ENCODE measurements around the gene ELK4.

ELK4 gene

GRCh38 chr1:205591522-205592351 is 40.1 kb downstream of the ELK4 start:
- H3K27ac ChIP-seq (ENCODE audit: low read depth, low read length): no peak overlapping the region
- peak overlapping the region; percentile 46 to 66 for H3K4me3 ChIP-seq (ENCODE audit: low read depth in 1 of 2, low read length in 2 of 2)
- peaks cover 5% of the 10 kb centered on the region for H3K4me1 ChIP-seq (ENCODE audit: insufficient read depth, low read length)
- no peaks in the 10 kb centered on the region for H3K27me3 ChIP-seq (ENCODE audit: control insufficient read depth in 1 of 2, insufficient read depth in 2 of 2, low read length in 2 of 2)
- no peaks in the 10 kb centered on the region for H3K9me3 ChIP-seq (ENCODE audit: low read length)
- no peak overlapping the region for H3K9ac ChIP-seq (ENCODE audit: low read length)
- no peaks in the 10 kb centered on the region for H3K36me3 ChIP-seq (ENCODE audit: insufficient read depth, low read length)

GRCh38 chr1:205590777-205591513 is 40.9 kb downstream of the ELK4 start:
- H3K36me3 ChIP-seq (ENCODE audit: insufficient read depth, low read length): no peaks in the 10 kb centered on the region
- no peak overlapping the region for H3K9ac ChIP-seq (ENCODE audit: low read length)
- no peaks in the 10 kb centered on the region for H3K9me3 ChIP-seq (ENCODE audit: low read length)
- no peaks in the 10 kb centered on the region for H3K27me3 ChIP-seq (ENCODE audit: control insufficient read depth in 1 of 2, insufficient read depth in 2 of 2, low read length in 2 of 2)
- peaks cover 5% of the 10 kb centered on the region for H3K4me1 ChIP-seq (ENCODE audit: insufficient read depth, low read length)
- no peak overlapping the region for H3K4me3 ChIP-seq (ENCODE audit: low read depth in 1 of 2, low read length in 2 of 2)
- no peak overlapping the region for H3K27ac ChIP-seq (ENCODE audit: low read depth, low read length)

DNA sequence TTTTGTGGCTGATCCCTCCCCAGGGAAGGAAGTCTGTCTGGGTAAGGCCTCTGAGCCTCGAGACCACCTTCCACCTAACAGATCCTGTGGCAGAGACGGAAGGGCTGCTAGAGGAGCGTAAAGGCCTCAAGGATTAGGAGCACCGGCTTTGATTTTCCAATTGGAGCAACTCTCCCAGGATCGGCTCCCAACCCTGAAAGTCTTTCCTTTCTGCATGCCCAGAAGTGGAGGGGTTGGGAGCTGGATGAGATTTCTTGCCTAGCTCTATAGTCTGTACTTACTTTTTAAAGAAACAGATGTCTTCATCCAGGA is 41.4 kb downstream of the ELK4 start:
- Histone ChIP-seq H3K4me1 (ENCODE audit: insufficient read depth, low read length) (peaks cover 5% of the 10 kb centered on the region), H3K27ac (ENCODE audit: low read depth, low read length) (no peak overlapping the region), H3K4me3 (ENCODE audit: low read depth in 1 of 2, low read length in 2 of 2) (no peak overlapping the region), H3K9me3 (ENCODE audit: low read length) (no peaks in the 10 kb centered on the region), H3K27me3 (ENCODE audit: control insufficient read depth in 1 of 2, insufficient read depth in 2 of 2, low read length in 2 of 2) (no peaks in the 10 kb centered on the region), H3K36me3 (ENCODE audit: insufficient read depth, low read length) (no peaks in the 10 kb centered on the region), H3K9ac (ENCODE audit: low read length) (no peak overlapping the region)

DNA sequence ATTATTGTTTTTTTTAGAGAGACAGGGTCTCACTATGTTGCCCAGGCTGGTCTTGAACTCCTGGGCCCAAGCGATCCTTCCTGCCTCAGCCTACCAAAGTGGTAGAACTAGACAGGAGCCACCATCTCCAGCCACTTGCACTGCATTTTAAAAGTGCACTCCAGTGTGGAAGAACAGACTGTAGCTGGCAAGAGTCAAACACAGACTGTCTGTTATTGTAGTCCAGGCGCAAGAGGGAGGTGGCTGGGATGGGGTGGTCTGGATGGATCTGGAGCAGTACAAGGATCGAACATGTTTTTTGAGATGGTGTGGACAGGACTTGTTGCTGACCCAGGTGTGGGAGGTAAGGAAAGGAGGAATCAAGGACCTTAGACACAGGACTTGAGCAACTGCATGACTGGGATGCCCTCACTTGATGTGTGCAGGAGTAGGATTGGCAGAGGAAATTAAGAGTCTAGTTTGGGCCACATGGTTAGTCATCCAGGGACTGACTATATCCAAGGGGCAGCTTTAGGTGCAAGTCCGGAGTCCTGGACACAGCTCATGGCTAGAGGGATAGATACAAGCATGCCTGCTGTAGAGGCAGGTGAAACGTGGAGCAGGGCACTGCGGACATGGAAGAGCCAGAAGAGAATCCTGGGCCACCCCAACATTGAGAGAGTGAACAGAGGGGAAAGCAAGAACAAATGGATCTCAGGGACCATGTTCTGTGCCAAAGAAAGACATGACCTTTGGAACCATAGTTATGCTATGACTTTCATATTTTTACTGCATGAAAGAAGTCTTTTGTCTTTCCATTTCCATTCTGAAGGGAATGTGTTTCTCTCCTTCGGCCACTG is 42.0 kb downstream of the ELK4 start:
- Histone ChIP-seq H3K4me3 (ENCODE audit: low read depth in 1 of 2, low read length in 2 of 2) (no peak overlapping the region), H3K9me3 (ENCODE audit: low read length) (no peaks in the 10 kb centered on the region), H3K4me1 (ENCODE audit: insufficient read depth, low read length) (peaks cover 5% of the 10 kb centered on the region), H3K9ac (ENCODE audit: low read length) (no peak overlapping the region), H3K36me3 (ENCODE audit: insufficient read depth, low read length) (no peaks in the 10 kb centered on the region), H3K27ac (ENCODE audit: low read depth, low read length) (no peak overlapping the region), H3K27me3 (ENCODE audit: control insufficient read depth in 1 of 2, insufficient read depth in 2 of 2, low read length in 2 of 2) (no peaks in the 10 kb centered on the region)

- no peaks in the 10 kb centered on the region for H3K36me3 ChIP-seq (ENCODE audit: insufficient read depth, low read length)
- H3K27ac ChIP-seq (ENCODE audit: low read depth, low read length): no peak overlapping the region
- no peaks in the 10 kb centered on the region for H3K9me3 ChIP-seq (ENCODE audit: low read length)
- H3K4me1 ChIP-seq (ENCODE audit: insufficient read depth, low read length): peaks cover 5% of the 10 kb centered on the region
- H3K27me3 ChIP-seq (ENCODE audit: control insufficient read depth in 1 of 2, insufficient read depth in 2 of 2, low read length in 2 of 2): no peaks in the 10 kb centered on the region
- H3K4me3 ChIP-seq (ENCODE audit: low read depth in 1 of 2, low read length in 2 of 2): no peak overlapping the region
- H3K9ac ChIP-seq (ENCODE audit: low read length): no peak overlapping the region
Observed at GRCh38 chr1:205589046-205589445, 42.8 kb downstream of the ELK4 start.

DNA sequence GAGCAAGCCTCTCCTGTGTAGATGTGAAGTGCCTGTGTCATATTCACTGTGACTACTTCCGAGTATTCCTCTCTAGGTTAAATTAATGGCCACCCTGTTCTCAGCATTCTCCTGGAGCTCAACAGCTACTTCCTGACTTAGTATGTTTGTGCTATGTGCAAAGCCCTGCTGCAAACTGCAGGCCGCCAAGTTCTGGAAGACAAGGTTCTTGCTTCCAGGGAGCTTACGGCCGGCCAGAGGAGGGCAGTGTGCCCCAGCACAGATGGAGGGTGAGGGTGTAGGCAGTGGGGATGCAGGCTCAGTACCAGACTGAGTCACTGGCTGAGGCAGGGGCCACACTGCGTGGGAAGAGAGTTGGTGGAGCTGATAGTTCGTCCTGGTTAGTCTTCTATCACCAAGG is 43.2 kb downstream of the ELK4 start:
- Histone ChIP-seq H3K4me1 (ENCODE audit: insufficient read depth, low read length) (peaks cover 5% of the 10 kb centered on the region), H3K27ac (ENCODE audit: low read depth, low read length) (no peak overlapping the region), H3K9ac (ENCODE audit: low read length) (no peak overlapping the region), H3K36me3 (ENCODE audit: insufficient read depth, low read length) (no peaks in the 10 kb centered on the region), H3K27me3 (ENCODE audit: control insufficient read depth in 1 of 2, insufficient read depth in 2 of 2, low read length in 2 of 2) (no peaks in the 10 kb centered on the region), H3K9me3 (ENCODE audit: low read length) (no peaks in the 10 kb centered on the region), H3K4me3 (ENCODE audit: low read depth in 1 of 2, low read length in 2 of 2) (no peak overlapping the region)

DNA sequence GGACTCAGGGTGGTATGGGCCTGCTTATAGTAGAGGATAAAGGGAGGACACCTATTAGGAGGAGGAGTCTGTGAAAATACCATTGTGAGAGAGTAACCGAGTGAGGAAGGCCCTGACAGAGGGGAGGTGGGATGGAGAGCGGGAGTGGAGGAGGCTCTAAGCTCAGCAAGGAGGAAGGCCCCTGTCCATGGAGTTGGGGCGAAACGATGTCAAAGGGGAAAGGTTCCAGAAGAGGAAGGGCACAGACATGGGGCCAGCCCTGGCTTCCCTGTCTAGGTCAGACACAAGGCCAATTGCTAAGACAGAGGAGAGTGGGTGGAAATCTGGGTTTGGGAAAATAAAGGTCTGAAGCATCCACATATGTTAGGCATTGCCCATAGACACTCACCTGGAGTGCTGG is 44.2 kb downstream of the ELK4 start:
- Histone ChIP-seq H3K4me3 (ENCODE audit: low read depth in 1 of 2, low read length in 2 of 2) (no peak overlapping the region), H3K4me1 (ENCODE audit: insufficient read depth, low read length) (peaks cover 5% of the 10 kb centered on the region), H3K9ac (ENCODE audit: low read length) (no peak overlapping the region), H3K36me3 (ENCODE audit: insufficient read depth, low read length) (no peaks in the 10 kb centered on the region), H3K9me3 (ENCODE audit: low read length) (no peaks in the 10 kb centered on the region), H3K27me3 (ENCODE audit: control insufficient read depth in 1 of 2, insufficient read depth in 2 of 2, low read length in 2 of 2) (no peaks in the 10 kb centered on the region), H3K27ac (ENCODE audit: low read depth, low read length) (no peak overlapping the region)

DNA sequence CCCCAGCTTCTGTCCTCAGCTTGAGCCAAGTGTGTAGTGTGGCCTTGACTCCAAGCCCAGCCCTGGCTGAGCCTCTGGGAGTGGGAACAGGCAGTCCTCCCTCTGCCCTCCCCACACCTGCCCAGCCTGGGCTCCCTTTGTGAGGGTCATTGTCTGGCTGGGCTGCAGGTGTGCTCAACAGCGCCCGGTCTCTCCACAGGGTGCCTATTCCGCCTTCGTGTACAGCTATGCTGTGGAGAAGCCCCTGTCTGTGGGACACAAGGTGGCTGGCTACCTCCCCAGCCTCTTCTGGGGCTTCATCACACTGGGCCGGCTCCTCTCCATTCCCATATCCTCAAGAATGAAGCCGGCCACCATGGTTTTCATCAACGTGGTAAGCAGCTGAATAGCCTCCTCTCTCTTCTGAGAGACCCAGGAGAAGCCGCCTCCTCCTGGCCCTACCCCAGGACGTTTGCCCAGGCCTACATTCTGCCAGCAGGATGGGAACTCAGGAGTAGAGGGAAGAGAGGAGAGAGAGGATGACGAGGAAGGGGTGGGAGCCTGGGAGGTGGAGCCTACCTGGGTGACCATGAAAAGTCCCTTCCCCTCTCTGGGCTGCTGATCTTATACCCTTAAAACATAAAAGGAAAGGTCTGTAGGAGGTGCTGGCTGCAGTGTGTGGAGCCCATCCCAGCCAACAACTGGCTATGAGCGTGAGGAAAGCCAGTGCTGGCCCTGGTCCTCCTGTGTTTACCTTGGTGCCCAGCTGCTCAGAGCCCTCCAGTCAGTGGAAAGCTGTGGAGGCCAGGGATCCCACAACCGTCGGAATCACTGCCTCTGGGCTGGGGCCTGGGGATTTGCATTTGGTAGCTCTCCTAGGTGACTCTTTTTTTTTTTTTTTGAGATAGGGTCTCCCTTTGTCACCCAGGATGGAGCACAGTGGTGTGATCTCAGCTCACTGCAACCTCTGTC is 45.7 kb downstream of the ELK4 start:
- Histone ChIP-seq H3K9me3 (ENCODE audit: low read length) (no peaks in the 10 kb centered on the region), H3K4me3 (ENCODE audit: low read depth in 1 of 2, low read length in 2 of 2) (no peak overlapping the region), H3K9ac (ENCODE audit: low read length) (no peak overlapping the region), H3K27me3 (ENCODE audit: control insufficient read depth in 1 of 2, insufficient read depth in 2 of 2, low read length in 2 of 2) (peaks cover 0 to 5% of the 10 kb centered on the region in 2 donors), H3K4me1 (ENCODE audit: insufficient read depth, low read length) (no peaks in the 10 kb centered on the region), H3K36me3 (ENCODE audit: insufficient read depth, low read length) (no peaks in the 10 kb centered on the region), H3K27ac (ENCODE audit: low read depth, low read length) (no peak overlapping the region)

DNA sequence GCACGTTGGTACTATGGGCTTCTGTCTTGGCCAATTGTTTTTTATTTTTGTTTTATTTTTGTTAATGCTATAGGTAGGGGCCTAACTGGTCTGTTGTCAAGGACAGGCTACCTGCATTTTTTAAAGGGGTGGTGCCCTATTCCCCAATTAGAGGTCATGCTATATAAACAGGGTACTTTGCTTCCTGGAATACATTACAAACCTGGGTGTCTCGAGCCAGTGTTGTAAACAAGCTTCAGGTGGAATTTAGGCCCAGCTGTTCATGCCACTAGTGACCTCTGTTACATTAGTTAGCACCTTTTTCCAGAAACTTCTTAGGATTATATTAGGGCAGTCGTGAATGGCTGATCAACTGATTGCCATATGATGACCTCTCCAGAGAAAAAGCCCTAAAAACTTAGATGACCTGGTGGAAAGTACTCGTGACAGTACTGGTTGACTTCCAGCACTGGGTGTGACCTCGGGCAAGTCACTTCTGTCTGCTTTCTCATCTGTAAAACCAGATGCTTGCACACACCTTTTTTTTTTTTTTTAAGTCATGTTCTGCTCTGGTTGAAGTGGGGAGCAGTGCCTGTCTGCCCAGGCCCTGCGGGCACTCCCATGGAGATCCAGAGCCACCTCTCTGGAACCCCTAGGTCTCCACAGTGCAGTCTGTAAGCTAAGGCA is 46.5 kb downstream of the ELK4 start:
- H3K9ac ChIP-seq (ENCODE audit: low read length): no peak overlapping the region
- no peaks in the 10 kb centered on the region for H3K9me3 ChIP-seq (ENCODE audit: low read length)
- no peaks in the 10 kb centered on the region for H3K36me3 ChIP-seq (ENCODE audit: insufficient read depth, low read length)
- H3K4me1 ChIP-seq (ENCODE audit: insufficient read depth, low read length): no peaks in the 10 kb centered on the region
- no peak overlapping the region for H3K27ac ChIP-seq (ENCODE audit: low read depth, low read length)
- H3K27me3 ChIP-seq (ENCODE audit: control insufficient read depth in 1 of 2, insufficient read depth in 2 of 2, low read length in 2 of 2): peaks cover 0 to 5% of the 10 kb centered on the region in 2 donors
- H3K4me3 ChIP-seq (ENCODE audit: low read depth in 1 of 2, low read length in 2 of 2): no peak overlapping the region

- Histone ChIP-seq H3K4me1 (ENCODE audit: insufficient read depth, low read length) (no peaks in the 10 kb centered on the region), H3K27me3 (ENCODE audit: control insufficient read depth in 1 of 2, insufficient read depth in 2 of 2, low read length in 2 of 2) (peaks cover 0 to 5% of the 10 kb centered on the region in 2 donors), H3K36me3 (ENCODE audit: insufficient read depth, low read length) (no peaks in the 10 kb centered on the region), H3K27ac (ENCODE audit: low read depth, low read length) (no peak overlapping the region), H3K9me3 (ENCODE audit: low read length) (no peaks in the 10 kb centered on the region), H3K9ac (ENCODE audit: low read length) (no peak overlapping the region), H3K4me3 (ENCODE audit: low read depth in 1 of 2, low read length in 2 of 2) (no peak overlapping the region)
Observed at GRCh38 chr1:205584732-205585131, 47.1 kb downstream of the ELK4 start.

Data from muscle layer of colon (tissue), 2 donors.